ENCODE results near the gene MAPK4.

DNA sequence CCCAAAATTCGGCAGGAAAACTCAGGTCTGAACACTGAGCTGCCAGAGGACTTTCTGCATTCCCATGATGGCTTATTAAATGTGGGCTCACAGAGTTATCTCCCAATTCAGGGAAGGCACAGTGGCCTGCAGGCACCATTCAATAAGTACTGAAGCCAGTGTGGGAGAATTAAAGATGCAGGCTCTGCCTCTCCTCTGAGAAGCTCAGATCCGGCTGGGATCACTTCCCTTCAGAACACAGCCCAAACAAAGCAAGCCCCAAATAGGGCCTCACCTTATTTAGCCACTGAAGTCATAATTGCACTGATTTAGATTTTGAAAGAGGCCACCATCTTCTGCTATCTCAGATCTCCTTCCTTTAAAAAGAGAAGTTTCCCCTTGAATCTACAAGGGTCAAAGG lies 94.3 kb downstream of the MAPK4 start:
- TF ChIP-seq POLR2A (IDR thresholded peaks at IDR 0.05), result no peak
- TF ChIP-seq CTCF (IDR thresholded peaks at IDR 0.05), result no peak
